PC-3 (cell line): ENCODE data around the gene NKD2. TPM values are rescaled to one million over a fixed set of nuclear protein-coding genes. Genes with fewer than 3 reads are reported as not detected.

Experiments used
- ATAC-seq: fragments of 200-7000 bp; cut with Tn5 transposase; 2 replicates; pipeline ENCODE4 v1.9.1; 2020; ENCODE audit warnings: mild to moderate bottlenecking, moderate library complexity
- BruUV-seq: library from RNA; stranded (reverse); fragments of 400-500 nt; replicated peaks from 2 replicates; lab custom pipeline; 2021; lab: Mats Ljungman, UMichigan
- CTCF ChIA-PET: fragments of 300-600 bp; sonication (Branson Sonifier 250); formaldehyde crosslinking; loops from one replicate; lab custom pipeline; 2022; ENCODE audit warnings: antibody characterized with exemption; lab: Charles Lee
- POLR2A ChIA-PET: fragments of 300-600 bp; sonication (Branson Sonifier 250); formaldehyde crosslinking; loops from one replicate; lab custom pipeline; 2022; ENCODE audit warnings: antibody characterized with exemption; ENCODE audit not compliant: unreplicated experiment; lab: Charles Lee
- DNase-seq: peaks from one replicate; pipeline ENCODE4 v3.0.0-alpha.2; 2015
- H2AFZ ChIP-seq: fragments of 300-600 bp; sonication (generic); 2 replicates; pipeline ENCODE4 v1.6.0; 2016; ENCODE audit warnings: antibody characterized with exemption, low read length
- H3F3A ChIP-seq: fragments of 300-600 bp; sonication (generic); one replicate; pipeline ENCODE4 v1.6.0; 2017; ENCODE audit warnings: antibody characterized with exemption, low read length, control low read depth, mild to moderate bottlenecking; ENCODE audit not compliant: unreplicated experiment
- H3K27ac ChIP-seq: fragments of 300-600 bp; sonication (generic); 2 replicates; pipeline ENCODE4 v1.5.1; 2016; ENCODE audit warnings: mild to moderate bottlenecking, low read length
- H3K27me3 ChIP-seq: fragments of 300-600 bp; sonication (generic); 2 replicates; pipeline ENCODE4 v1.6.1; 2016; ENCODE audit warnings: low read length, mixed read lengths
- H3K36me3 ChIP-seq: fragments of 300-600 bp; sonication (generic); 2 replicates; pipeline ENCODE4 v1.6.1; 2016; ENCODE audit warnings: low read depth, mixed run types, low read length, mixed read lengths
- H3K4me1 ChIP-seq: fragments of 300-600 bp; sonication (generic); 2 replicates; pipeline ENCODE4 v1.5.1; 2016; ENCODE audit warnings: low read length; ENCODE audit not compliant: insufficient read depth
- H3K4me2 ChIP-seq: fragments of 300-600 bp; sonication (generic); 2 replicates; pipeline ENCODE4 v1.6.0; 2016; ENCODE audit warnings: low read length
- H3K4me3 ChIP-seq: fragments of 300-600 bp; sonication (generic); 2 replicates; pipeline ENCODE4 v1.5.1; 2016; ENCODE audit warnings: mild to moderate bottlenecking, low read length, mixed read lengths
- H3K79me2 ChIP-seq: fragments of 300-600 bp; sonication (generic); 2 replicates; pipeline ENCODE4 v1.6.1; 2017; ENCODE audit warnings: low read length, mixed read lengths
- H3K9ac ChIP-seq: fragments of 300-600 bp; sonication (generic); 2 replicates; pipeline ENCODE4 v1.6.0; 2016; ENCODE audit warnings: mild to moderate bottlenecking, low read length
- H3K9me2 ChIP-seq: fragments of 300-600 bp; sonication (generic); replicated peaks from 2 replicates; pipeline ENCODE4 v1.6.1; 2016; ENCODE audit warnings: mixed run types, low read length, mixed read lengths
- H3K9me3 ChIP-seq: fragments of 300-600 bp; sonication (generic); 2 replicates; pipeline ENCODE4 v1.6.1; 2016; ENCODE audit warnings: low read length, mixed read lengths
- H4K20me1 ChIP-seq: fragments of 300-600 bp; sonication (generic); 2 replicates; pipeline ENCODE4 v1.6.1; 2016; ENCODE audit warnings: low read length, mixed read lengths
- EZH2 ChIP-seq: fragments of 300-600 bp; sonication (generic); IDR thresholded peaks from one replicate; pipeline ENCODE4 v1.6.1; 2017; ENCODE audit warnings: antibody characterized with exemption, mild to moderate bottlenecking, low read length; ENCODE audit not compliant: unreplicated experiment
- EZH2phosphoT487 ChIP-seq: fragments of 300-600 bp; sonication (generic); IDR thresholded peaks from 2 replicates; pipeline ENCODE4 v1.6.1; 2018; ENCODE audit warnings: mild to moderate bottlenecking, antibody characterized with exemption, low read length, borderline replicate concordance
- intact Hi-C: fragments of 100-400 bp; cut with micrococcal nuclease; formaldehyde crosslinking; loops from 2 replicates; pipeline ENCODE4 v1.9.0; 2023
- total RNA-seq: library from RNA; depleted of rRNA; stranded (reverse); fragments of >200 nt; gene quantifications from 2 replicates; pipeline ENCODE4 v1.2.3, GENCODE V29; 2014
- TF ChIP-seq, protein P1 (sequence below): fragments of 300-600 bp; sonication (generic); conservative IDR thresholded peaks from 2 replicates; pipeline ENCODE4 v1.5.1; 2017; ENCODE audit warnings: antibody characterized with exemption, low read depth, mild to moderate bottlenecking, low read length

NKD2 gene
- total RNA-seq, 1 experiment from 2014 or later, result 1.6 TPM

DNA sequence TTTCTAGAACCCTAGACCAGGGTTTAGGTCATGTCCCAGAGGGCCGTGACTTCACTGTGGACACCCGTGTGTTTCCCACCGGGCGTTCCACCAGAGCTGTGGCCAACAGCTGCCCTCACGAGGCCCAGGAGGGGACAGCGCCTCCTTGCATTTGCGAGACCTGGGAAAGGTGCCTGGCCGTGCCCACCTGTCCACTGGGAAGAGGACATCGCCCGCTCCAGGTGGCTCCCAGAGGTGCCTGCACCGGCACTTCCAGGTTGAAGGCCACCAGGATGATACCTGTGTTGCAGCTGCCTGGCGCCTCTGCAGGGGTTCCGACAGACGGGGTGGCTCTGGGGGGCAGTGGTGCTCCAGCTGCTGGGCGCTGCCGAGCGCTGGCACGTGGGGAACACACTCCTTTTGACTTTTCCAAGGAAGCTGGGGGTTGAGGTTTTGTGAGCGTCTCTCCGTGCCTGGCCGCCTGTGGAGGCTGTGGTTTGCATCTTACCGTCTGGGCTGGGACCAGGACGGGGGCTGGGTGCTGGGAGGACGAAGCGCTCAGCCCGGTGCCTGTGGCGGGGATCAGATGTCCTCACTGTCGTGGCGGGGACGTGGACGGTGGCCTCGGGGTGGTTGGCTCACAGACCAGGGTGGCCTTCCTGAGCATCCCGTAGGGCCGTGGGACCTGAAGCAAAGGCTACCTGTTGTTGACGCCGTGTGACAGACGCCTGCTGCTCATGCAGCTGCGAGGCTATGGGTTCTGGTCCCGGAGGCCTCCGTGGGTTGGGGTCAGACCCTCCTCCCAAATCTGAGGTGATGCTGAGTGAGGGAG is 19.2 kb downstream of the NKD2 start:
- Histone ChIP-seq H3K9me3 (no peaks in the 10 kb centered on the region), H3F3A (no peaks in the 10 kb centered on the region), H3K9ac (no peak overlapping the region), H3K79me2 (no peaks in the 10 kb centered on the region), H3K4me3 (no peak overlapping the region), H3K4me1 (no peaks in the 10 kb centered on the region), H3K27me3 (no peaks in the 10 kb centered on the region), H4K20me1 (no peaks in the 10 kb centered on the region), H3K9me2 (no peaks in the 10 kb centered on the region), H3K4me2 (no peak overlapping the region), H3K36me3 (no peaks in the 10 kb centered on the region), H2AFZ (no peak overlapping the region), H3K27ac (no peak overlapping the region)
- no peak for DNase-seq
- CTCF ChIA-PET, result no interaction called here
- POLR2A ChIA-PET, result no interaction called here
- TF ChIP-seq, protein P1, sequence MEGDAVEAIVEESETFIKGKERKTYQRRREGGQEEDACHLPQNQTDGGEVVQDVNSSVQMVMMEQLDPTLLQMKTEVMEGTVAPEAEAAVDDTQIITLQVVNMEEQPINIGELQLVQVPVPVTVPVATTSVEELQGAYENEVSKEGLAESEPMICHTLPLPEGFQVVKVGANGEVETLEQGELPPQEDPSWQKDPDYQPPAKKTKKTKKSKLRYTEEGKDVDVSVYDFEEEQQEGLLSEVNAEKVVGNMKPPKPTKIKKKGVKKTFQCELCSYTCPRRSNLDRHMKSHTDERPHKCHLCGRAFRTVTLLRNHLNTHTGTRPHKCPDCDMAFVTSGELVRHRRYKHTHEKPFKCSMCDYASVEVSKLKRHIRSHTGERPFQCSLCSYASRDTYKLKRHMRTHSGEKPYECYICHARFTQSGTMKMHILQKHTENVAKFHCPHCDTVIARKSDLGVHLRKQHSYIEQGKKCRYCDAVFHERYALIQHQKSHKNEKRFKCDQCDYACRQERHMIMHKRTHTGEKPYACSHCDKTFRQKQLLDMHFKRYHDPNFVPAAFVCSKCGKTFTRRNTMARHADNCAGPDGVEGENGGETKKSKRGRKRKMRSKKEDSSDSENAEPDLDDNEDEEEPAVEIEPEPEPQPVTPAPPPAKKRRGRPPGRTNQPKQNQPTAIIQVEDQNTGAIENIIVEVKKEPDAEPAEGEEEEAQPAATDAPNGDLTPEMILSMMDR, result no peak
- TF ChIP-seq EZH2phosphoT487 (no peak), EZH2 (no peak)
- no peak for ATAC-seq
- no TSS peak for BruUV-seq
- intact Hi-C loops, result no loop called here

DNA sequence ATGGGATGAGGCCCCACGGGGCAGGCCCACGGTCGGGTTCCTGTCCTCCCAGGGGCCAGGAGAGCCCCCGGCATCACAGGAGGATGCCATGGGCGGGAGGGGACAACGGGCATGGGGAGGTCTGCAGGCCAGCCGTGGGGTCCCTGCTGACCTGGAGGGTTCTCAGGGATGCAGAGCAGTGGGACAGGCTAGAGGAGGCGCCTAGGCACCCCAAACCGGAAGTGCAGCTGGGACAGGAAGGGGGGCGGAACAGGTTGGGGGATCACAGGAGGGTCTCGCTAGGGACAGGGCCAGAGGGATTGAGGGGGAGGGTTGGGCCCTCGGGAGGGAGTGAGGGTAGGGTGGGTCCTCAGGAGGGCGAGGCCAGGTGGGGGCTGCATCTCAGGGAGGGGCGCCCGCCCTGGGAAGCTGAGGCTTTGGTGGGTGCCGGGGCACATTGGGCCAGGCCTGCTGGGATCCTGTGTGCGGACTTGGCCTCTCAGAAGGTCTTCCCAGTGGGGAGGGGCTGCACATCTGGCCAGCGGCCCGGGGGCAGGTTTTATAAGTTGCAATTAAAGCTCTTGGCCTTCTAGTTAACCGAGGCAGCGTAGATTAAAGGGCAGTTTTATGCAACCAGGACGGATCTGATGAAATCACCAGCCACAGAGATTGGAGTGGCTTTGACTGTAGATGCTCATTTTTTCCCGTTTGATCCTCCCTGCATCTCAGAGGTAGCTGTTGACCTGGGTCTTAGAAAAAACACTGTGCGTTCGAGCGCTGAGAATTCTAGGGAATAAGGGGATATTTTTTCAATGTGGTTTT is 20.1 kb downstream of the NKD2 start:
- Histone ChIP-seq H3K9me3 (no peaks in the 10 kb centered on the region), H3K79me2 (no peaks in the 10 kb centered on the region), H3K4me1 (no peaks in the 10 kb centered on the region), H2AFZ (no peak overlapping the region), H3K4me3 (no peak overlapping the region), H3K27me3 (no peaks in the 10 kb centered on the region), H3K9ac (no peak overlapping the region), H3K4me2 (no peak overlapping the region), H3F3A (no peaks in the 10 kb centered on the region), H4K20me1 (no peaks in the 10 kb centered on the region), H3K9me2 (no peaks in the 10 kb centered on the region), H3K36me3 (no peaks in the 10 kb centered on the region), H3K27ac (no peak overlapping the region)
- no peak for TF ChIP-seq EZH2
- TF ChIP-seq, protein P1, result no peak
- no peak for TF ChIP-seq EZH2phosphoT487
- POLR2A ChIA-PET, result no interaction called here
- intact Hi-C loops, result no loop called here
- no peak for DNase-seq
- no TSS peak for BruUV-seq
- CTCF ChIA-PET, result no interaction called here
- ATAC-seq, result no peak
